ENCODE measurements around the gene KDM6A. TPM values are rescaled to one million over a fixed set of nuclear protein-coding genes. Genes with fewer than 3 reads are reported as not detected.

Gene KDM6A
- polyA plus RNA-seq, 1 of the 3 experiments (the other 2 are of a cell fraction) = 7.4 TPM

DNA sequence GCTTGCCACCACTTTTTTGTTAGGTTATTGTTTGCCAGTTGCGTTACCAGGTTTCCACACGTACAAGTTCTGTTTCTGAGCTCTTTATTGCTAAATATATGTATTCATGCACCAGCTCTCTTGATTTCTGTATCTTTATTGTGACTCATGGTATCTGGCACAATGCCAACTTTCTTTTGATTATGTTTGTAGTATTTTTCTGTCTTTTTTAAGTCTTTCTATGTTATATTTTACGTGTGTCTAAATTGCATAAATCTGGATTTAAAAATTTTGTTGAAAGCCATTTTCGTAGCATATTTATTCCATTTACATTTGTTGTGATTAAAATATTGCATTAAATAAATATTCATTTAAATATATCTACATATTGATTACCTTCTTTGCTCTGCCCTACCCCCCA lies 73.8 kb downstream of the KDM6A start:
- no peak overlapping the region for H3K4me2 ChIP-seq
- 89% methylated on average over 4 of the region's 4 CpGs for WGBS (ENCODE audit: low lambda C conversion rate)
- peaks cover 0 to 22% of the 10 kb centered on the region in 2 experiments for H3K36me3 ChIP-seq (replicated peaks in 1 of 2; ENCODE audit: control insufficient read depth in 1 of 2, insufficient read depth in 2 of 2, low read length in 1 of 2)
- H3K4me3 ChIP-seq (ENCODE audit: low read depth in 2 of 2, low read length in 1 of 2) = no peak overlapping the region
- TF ChIP-seq TCF12 (IDR thresholded peaks at IDR 0.05) (no peak), SMC3 (IDR thresholded peaks at IDR 0.05; ENCODE audit: low read depth, low read length) (no peak), NFIC (IDR thresholded peaks at IDR 0.05; ENCODE audit: borderline replicate concordance) (peak; percentile 39; the same call in 1 of the 2 replicates)
- TF ChIP-seq, protein P1, sequence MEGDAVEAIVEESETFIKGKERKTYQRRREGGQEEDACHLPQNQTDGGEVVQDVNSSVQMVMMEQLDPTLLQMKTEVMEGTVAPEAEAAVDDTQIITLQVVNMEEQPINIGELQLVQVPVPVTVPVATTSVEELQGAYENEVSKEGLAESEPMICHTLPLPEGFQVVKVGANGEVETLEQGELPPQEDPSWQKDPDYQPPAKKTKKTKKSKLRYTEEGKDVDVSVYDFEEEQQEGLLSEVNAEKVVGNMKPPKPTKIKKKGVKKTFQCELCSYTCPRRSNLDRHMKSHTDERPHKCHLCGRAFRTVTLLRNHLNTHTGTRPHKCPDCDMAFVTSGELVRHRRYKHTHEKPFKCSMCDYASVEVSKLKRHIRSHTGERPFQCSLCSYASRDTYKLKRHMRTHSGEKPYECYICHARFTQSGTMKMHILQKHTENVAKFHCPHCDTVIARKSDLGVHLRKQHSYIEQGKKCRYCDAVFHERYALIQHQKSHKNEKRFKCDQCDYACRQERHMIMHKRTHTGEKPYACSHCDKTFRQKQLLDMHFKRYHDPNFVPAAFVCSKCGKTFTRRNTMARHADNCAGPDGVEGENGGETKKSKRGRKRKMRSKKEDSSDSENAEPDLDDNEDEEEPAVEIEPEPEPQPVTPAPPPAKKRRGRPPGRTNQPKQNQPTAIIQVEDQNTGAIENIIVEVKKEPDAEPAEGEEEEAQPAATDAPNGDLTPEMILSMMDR (IDR thresholded peaks at IDR 0.05) = no peak
- peaks cover 0 to 7% of the 10 kb centered on the region in 2 experiments; a peak in 1 of 4 replicates for H3K4me1 ChIP-seq (ENCODE audit: control insufficient read depth in 1 of 2, insufficient read depth in 2 of 2, low read depth in 1 of 2, low read length in 1 of 2)
- CTCF ChIA-PET = no interaction called here
- no peaks in the 10 kb centered on the region for H3F3A ChIP-seq (replicated peaks; ENCODE audit: insufficient read depth)
- POLR2A ChIA-PET = no interaction called here
- H3K79me2 ChIP-seq (ENCODE audit: insufficient read depth) = peaks cover 93% of the 10 kb centered on the region
- no peak overlapping the region for H2AFZ ChIP-seq (ENCODE audit: low read depth)
- no peaks in the 10 kb centered on the region for H3K27me3 ChIP-seq (ENCODE audit: insufficient read depth)
- peaks cover 33% of the 10 kb centered on the region for H4K20me1 ChIP-seq (ENCODE audit: insufficient read depth)
- H3K9me3 ChIP-seq = peaks cover 16% of the 10 kb centered on the region
- H3K9ac ChIP-seq = no peak overlapping the region
- no peak for DNase-seq
- H3K9me2 ChIP-seq = no peaks in the 10 kb centered on the region
- no peak overlapping the region for H3K27ac ChIP-seq (ENCODE audit: low read depth in 2 of 2, low read length in 1 of 2)

- peaks cover 0 to 22% of the 10 kb centered on the region in 2 experiments for H3K36me3 ChIP-seq (replicated peaks in 1 of 2; ENCODE audit: control insufficient read depth in 1 of 2, insufficient read depth in 2 of 2, low read length in 1 of 2)
- H3K27me3 ChIP-seq (ENCODE audit: insufficient read depth) = no peaks in the 10 kb centered on the region
- H3K4me2 ChIP-seq = no peak overlapping the region
- H3K4me3 ChIP-seq (ENCODE audit: low read depth in 2 of 2, low read length in 1 of 2) = no peak overlapping the region
- peaks cover 0 to 7% of the 10 kb centered on the region in 2 experiments; a peak in 1 of 4 replicates for H3K4me1 ChIP-seq (ENCODE audit: control insufficient read depth in 1 of 2, insufficient read depth in 2 of 2, low read depth in 1 of 2, low read length in 1 of 2)
- no peak overlapping the region for H3K27ac ChIP-seq (ENCODE audit: low read depth in 2 of 2, low read length in 1 of 2)
- peaks cover 44% of the 10 kb centered on the region for H4K20me1 ChIP-seq (ENCODE audit: insufficient read depth)
- peaks cover 16% of the 10 kb centered on the region for H3K9me3 ChIP-seq
- CTCF ChIA-PET = no interaction called here
- POLR2A ChIA-PET = no interaction called here
- H3F3A ChIP-seq (replicated peaks; ENCODE audit: insufficient read depth) = no peaks in the 10 kb centered on the region
- H3K9ac ChIP-seq = no peak overlapping the region
- DNase-seq = no peak
- no peaks in the 10 kb centered on the region for H3K9me2 ChIP-seq
- no peak overlapping the region for H2AFZ ChIP-seq (ENCODE audit: low read depth)
- 93% methylated on average over 4 of the region's 4 CpGs for WGBS (ENCODE audit: low lambda C conversion rate)
- peaks cover 99% of the 10 kb centered on the region for H3K79me2 ChIP-seq (ENCODE audit: insufficient read depth)
- TF ChIP-seq CHD2 (IDR thresholded peaks at IDR 0.05; ENCODE audit: low read length, partially characterized antibody) (no peak), TEAD4 (IDR thresholded peaks at IDR 0.05; ENCODE audit: borderline replicate concordance, insufficient read depth) (no peak), ZBTB33 (IDR thresholded peaks at IDR 0.05; ENCODE audit: borderline replicate concordance, low read depth) (no peak), MEF2A (IDR thresholded peaks at IDR 0.05; ENCODE audit: borderline replicate concordance, low read depth) (no peak), TCF12 (IDR thresholded peaks at IDR 0.05) (no peak), RFX5 (IDR thresholded peaks at IDR 0.05; ENCODE audit: low read length) (no peak), USF2 (IDR thresholded peaks at IDR 0.05; ENCODE audit: borderline replicate concordance, low read depth, low read length) (no peak), FOSL2 (IDR thresholded peaks at IDR 0.05; ENCODE audit: borderline replicate concordance, low read depth) (no peak), TAF1 (IDR thresholded peaks at IDR 0.05; ENCODE audit: borderline replicate concordance, low read depth, low read length) (no peak), MAX (IDR thresholded peaks at IDR 0.05; ENCODE audit: low read depth) (no peak), FOXJ3 (CRISPR knock-in tag; IDR thresholded peaks at IDR 0.05) (no peak), RXRA (IDR thresholded peaks at IDR 0.05; ENCODE audit: borderline replicate concordance, low read depth) (no peak), GATA2 (CRISPR knock-in tag; IDR thresholded peaks at IDR 0.05) (no peak), EP300 (IDR thresholded peaks at IDR 0.05; ENCODE audit: borderline replicate concordance in 1 of 2, low read depth in 1 of 2, low read length in 1 of 2) (no peak), YY1 (IDR thresholded peaks at IDR 0.05; ENCODE audit: low read depth) (no peak)
- TF ChIP-seq, protein P2, sequence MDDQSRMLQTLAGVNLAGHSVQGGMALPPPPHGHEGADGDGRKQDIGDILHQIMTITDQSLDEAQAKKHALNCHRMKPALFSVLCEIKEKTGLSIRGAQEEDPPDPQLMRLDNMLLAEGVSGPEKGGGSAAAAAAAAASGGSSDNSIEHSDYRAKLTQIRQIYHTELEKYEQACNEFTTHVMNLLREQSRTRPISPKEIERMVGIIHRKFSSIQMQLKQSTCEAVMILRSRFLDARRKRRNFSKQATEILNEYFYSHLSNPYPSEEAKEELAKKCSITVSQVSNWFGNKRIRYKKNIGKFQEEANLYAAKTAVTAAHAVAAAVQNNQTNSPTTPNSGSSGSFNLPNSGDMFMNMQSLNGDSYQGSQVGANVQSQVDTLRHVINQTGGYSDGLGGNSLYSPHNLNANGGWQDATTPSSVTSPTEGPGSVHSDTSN (IDR thresholded peaks at IDR 0.05) = no peak
- TF ChIP-seq, protein P1 (IDR thresholded peaks at IDR 0.05) = no peak
Measured at GRCh38 chrX:44947995-44948394, 75.0 kb downstream of the KDM6A start.
